Liver (tissue), 3 donors: ENCODE results near the gene HLCS.

Source experiments
- CTCF ChIP-seq: fragments of 150-350 bp; IDR thresholded peaks from 2 replicates; pipeline ENCODE4 v1.5.1; 2017; ENCODE audit warnings: improper control_type of control experiment, low read depth, low read length; ENCODE audit not compliant: missing input control
- JUND ChIP-seq, 2 donors: IDR thresholded peaks; 2 replicates each; pipeline ENCODE4 v1.6.1; 2016; ENCODE audit warnings: antibody characterized with exemption in 2 of 2
- RAD21 ChIP-seq, 2 donors: IDR thresholded peaks; 2 replicates each; pipeline ENCODE4 v1.6.1; 2016; ENCODE audit warnings: antibody characterized with exemption in 2 of 2, mild to moderate bottlenecking in 2 of 2
- REST ChIP-seq: IDR thresholded peaks from 2 replicates; pipeline ENCODE4 v1.6.1; 2016; ENCODE audit warnings: antibody characterized with exemption, mild to moderate bottlenecking
- SP1 ChIP-seq: IDR thresholded peaks from 2 replicates; pipeline ENCODE4 v1.6.1; 2018; ENCODE audit warnings: antibody characterized with exemption, mild to moderate bottlenecking
- TAF1 ChIP-seq: conservative IDR thresholded peaks from 2 replicates; pipeline ENCODE4 v1.6.1; 2016; ENCODE audit warnings: antibody characterized with exemption, mild to moderate bottlenecking
- ZBTB33 ChIP-seq: IDR thresholded peaks from 2 replicates; pipeline ENCODE4 v1.6.1; 2016; ENCODE audit warnings: antibody characterized with exemption
- donor health status: healthy.
- donor health status: healthy.

GRCh38 chr21:37006486-37007291, 40.2 kb upstream of the HLCS start, which contains the start of gene RIPPLY3:
- TF ChIP-seq CTCF (no peak), JUND (IDR thresholded peaks at IDR 0.05) (no peak), ZBTB33 (no peak), RAD21 (IDR thresholded peaks at IDR 0.05) (no peak), TAF1 (no peak), REST (no peak), SP1 (no peak)
